ENCODE results near the gene POTED.
"Not testable (repeated sequence)": the region's sequence is repeated elsewhere in the genome, so short reads cannot be mapped to it uniquely, and the experiment has no call there.

Gene POTED

DNA sequence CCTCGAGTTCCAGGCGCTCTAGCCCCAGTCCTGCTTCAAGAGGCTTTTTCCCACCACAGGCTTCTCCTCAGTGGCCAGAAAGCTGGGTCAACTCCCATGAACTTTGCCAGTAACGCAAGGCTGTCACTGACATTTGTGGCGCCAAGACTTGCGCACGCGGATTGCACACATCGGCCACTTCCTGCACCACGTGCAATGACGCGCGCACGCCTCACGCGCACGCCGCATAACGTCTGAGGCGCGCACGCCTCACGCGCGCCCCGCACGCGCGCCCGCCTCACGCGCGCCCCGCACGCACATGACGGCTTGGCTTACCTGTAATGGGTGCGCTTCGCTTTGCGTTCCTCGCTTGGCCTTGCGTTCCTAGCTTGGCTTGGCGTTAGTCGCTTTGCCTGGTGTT, at the start of gene POTED:
POTED (plus strand) TSS at position 301 of the 400 bp plus-strand sequence. CDS start 452 bp downstream, outside the sequence.
- DNase-seq = not testable (repeated sequence)

DNA sequence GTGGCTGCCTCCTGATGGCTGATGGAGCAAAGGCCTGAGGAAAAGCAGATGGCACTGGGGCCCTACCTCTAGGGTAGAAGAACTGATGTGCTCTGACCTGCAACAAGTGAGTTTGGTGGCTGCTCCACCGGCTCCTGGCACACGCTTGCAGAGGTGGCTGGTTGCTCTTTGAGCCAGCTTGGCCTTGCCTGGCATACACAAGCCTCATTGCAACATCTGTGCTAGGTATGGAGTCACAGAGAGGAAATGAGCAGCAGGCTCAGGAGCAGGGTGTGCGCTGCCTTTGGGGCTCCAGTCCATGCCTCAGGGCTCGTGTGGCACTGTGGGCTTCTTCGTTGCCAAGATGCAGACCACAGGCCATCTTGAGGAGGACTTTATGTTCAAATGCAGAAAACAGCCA, 40.5 kb downstream of the POTED start:
- DNase-seq = not testable (repeated sequence)

DNA sequence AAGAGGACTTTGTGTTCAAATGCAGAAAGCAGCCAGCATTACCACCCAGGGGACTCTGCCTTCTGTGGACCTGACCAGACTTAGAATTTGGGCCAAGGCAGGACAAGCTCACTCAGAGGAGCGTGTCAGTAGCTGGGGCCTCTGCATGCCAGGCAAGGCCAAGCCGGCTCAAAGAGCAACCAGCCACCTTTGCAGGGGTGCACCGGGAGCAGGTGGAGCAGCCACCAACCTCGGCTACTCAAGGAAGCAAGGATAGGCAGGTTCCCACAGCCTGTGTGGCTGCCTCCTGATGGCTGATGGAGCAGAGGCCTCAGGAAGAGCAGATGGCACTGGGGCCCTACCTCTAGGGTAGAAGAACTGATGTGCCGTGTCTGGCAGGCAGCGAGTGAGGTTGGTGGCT, 42.2 kb downstream of the POTED start:
- not testable (repeated sequence) for DNase-seq

Measured in inflammatory macrophage treated with lipopolysaccharide for 4 hours (primary cell).